Spleen (tissue), 7 donors: ENCODE results near the gene PCK2.

Experiments used
- CTCF ChIP-seq, 11 experiments: fragments of 200-600 bp in 7 of 11; fragments of 450-650 bp in 4 of 11; sonication (generic) in 4 of 11; IDR thresholded peaks in 8 of 11; conservative IDR thresholded peaks in 3 of 11; 1 replicate in 7 of 11; 2 replicates in 4 of 11; pipeline versions ENCODE4 v1.4.0 to v1.8.0; 2016 to 2021; ENCODE audit warnings: antibody characterized with exemption in 11 of 11, inconsistent platforms in 4 of 11, mild to moderate bottlenecking in 1 of 11
- POLR2A ChIP-seq, 3 donors: fragments of 450-650 bp; IDR thresholded peaks; one replicate each; pipeline ENCODE4 v1.5.1; 2017; ENCODE audit warnings: antibody characterized with exemption in 3 of 3, mild to moderate bottlenecking in 1 of 3
- POLR2AphosphoS5 ChIP-seq, 3 donors: sonication (generic); formaldehyde crosslinking; IDR thresholded peaks; one replicate each; pipeline ENCODE4 v1.5.1; 2017; ENCODE audit warnings: antibody characterized with exemption in 3 of 3
- donor health status: DM: no; HTN: no; CAD: no; lungs with moderate emphysema.
- donor health status: DM: no; HTN: no; CAD: no.
- donor health status: DM: no; HTN: no; CAD: no.

GRCh38 chr14:24108336-24108874 lies 14.3 kb downstream of the PCK2 start:
- TF ChIP-seq CTCF (IDR thresholded peaks at IDR 0.05 in 8 of 11, conservative IDR thresholded peaks at IDR 0.05 in 3 of 11) (no peak), POLR2A (IDR thresholded peaks at IDR 0.05) (no peak), POLR2AphosphoS5 (IDR thresholded peaks at IDR 0.05) (no peak)
